Pancreas (tissue), 10 donors: ENCODE data around the gene DPYSL3. TPM values are rescaled to one million over a fixed set of nuclear protein-coding genes. Genes with fewer than 3 reads are reported as not detected.

ENCODE experiments used
- ATAC-seq, 4 donors: fragments of 200-7000 bp; cut with Tn5 transposase; one replicate each; pipeline versions ENCODE4 v1.8.0 to v1.9.1; 2020; ENCODE audit warnings: mild to moderate bottlenecking in 4 of 4, moderate library complexity in 4 of 4
- DNase-seq, 6 donors: peaks; one replicate each; pipeline ENCODE4 v3.0.0-alpha.2; 2020
- FAIRE-seq: peaks from 2 replicates; lab custom pipeline; 2012; peaks lifted over from hg19 to GRCh38; lab: Jason Lieb, UNC
- H3K27ac ChIP-seq, 4 donors: fragments of 200-600 bp; sonication (generic); 1 replicate in 3 of 4; 2 replicates in 1 of 4; pipeline versions ENCODE4 v1.5.0 to v1.8.0; 2020
- H3K27me3 ChIP-seq, 4 donors: fragments of 200-600 bp; one replicate each; pipeline ENCODE4 v1.8.0; 2021
- H3K36me3 ChIP-seq, 3 donors: fragments of 200-600 bp; sonication (generic) in 1 of 3; one replicate each; pipeline versions ENCODE4 v1.5.0 to v1.8.0; 2020 to 2021
- H3K4me1 ChIP-seq, 3 donors: fragments of 200-600 bp; one replicate each; pipeline ENCODE4 v1.8.0; 2021
- H3K4me3 ChIP-seq, 4 donors: fragments of 200-600 bp; sonication (generic) in 2 of 4; one replicate each; pipeline versions ENCODE4 v1.5.0 to v1.8.0; 2020 to 2021
- H3K9me3 ChIP-seq, 4 donors: fragments of 200-600 bp; one replicate each; pipeline ENCODE4 v1.8.0; 2021
- CTCF ChIP-seq, 4 donors: fragments of 200-600 bp; sonication (generic) in 3 of 4; IDR thresholded peaks; one replicate each; pipeline versions ENCODE4 v1.5.0 to v1.8.0; 2021; ENCODE audit warnings: antibody characterized with exemption in 4 of 4
- WGBS, 2 donors: extraction: QIAGEN DNeasy Blood & Tissue Kit; methylation state at CpG; one replicate each; pipeline ENCODE4 v1.1.7; 2013; 5-methylcytosine and 5-hydroxymethylcytosine counted together
- intact Hi-C, 3 donors: fragments of 100-400 bp; cut with DNase I; formaldehyde crosslinking; loops; one replicate each; pipeline versions ENCODE4 v1.11.1 to v1.14.2; 2022
- polyA plus RNA-seq, 2 donors: library from polyadenylated mRNA; stranded (reverse); fragments of 200-250 nt; gene quantifications; one replicate each; pipeline ENCODE4 v1.2.3, GENCODE V29; 2013
- total RNA-seq, 6 donors: library from RNA; stranded (reverse); fragmentation: NEBNext Ultra II Directional in 4 of 6; extraction: Animal tissue kit (Norgen Biotek cat#: 25700) in 4 of 6; gene quantifications; one replicate each; pipeline versions ENCODE4 v1.2.1 to v1.2.4, GENCODE V29; 2021 to 2023
- donor health status: healthy with polysubstance abuse.
- donor health status: DM: no; HTN: no; CAD: no; lungs with moderate emphysema.
- donor health status: DM: no; HTN: no; CAD: no.
- donor health status: control.
- donor health status: control.
- donor health status: Bipolar disorder and iron deficiency.
- donor health status: DM: yes; HTN: yes; CAD: no.
- donor health status: DM: no; HTN: no; CAD: no.
- donor health status: DM: no; HTN: no; CAD: no.
- donor health status: DM: yes; HTN: yes; CAD: no.

Gene DPYSL3
- total and polyA plus RNA-seq, 8 donors, result 1.7 to 18.4 (median 5.0) TPM

GRCh38 chr5:147432323-147432722, 77.5 kb downstream of the DPYSL3 start:
- DNase-seq, result no peak
- no peak for ATAC-seq
- Histone ChIP-seq H3K9me3 (no peaks in the 10 kb centered on the region), H3K36me3 (no peaks in the 10 kb centered on the region), H3K27me3 (no peaks in the 10 kb centered on the region), H3K4me1 (no peaks in the 10 kb centered on the region), H3K27ac (no peak overlapping the region), H3K4me3 (no peak overlapping the region)
- 30 to 39% methylated on average over 4 of the region's 4 CpGs for WGBS, 2 donors
- intact Hi-C loops, result no loop called here
- TF ChIP-seq CTCF (IDR thresholded peaks at IDR 0.05), result no peak
- FAIRE-seq, result no peak

GRCh38 chr5:147431586-147431985, 78.3 kb downstream of the DPYSL3 start:
- Histone ChIP-seq H3K9me3 (no peaks in the 10 kb centered on the region), H3K4me1 (no peaks in the 10 kb centered on the region), H3K4me3 (no peak overlapping the region), H3K27ac (no peak overlapping the region), H3K27me3 (no peaks in the 10 kb centered on the region), H3K36me3 (no peaks in the 10 kb centered on the region)
- DNase-seq (no peak), ATAC-seq (no peak), FAIRE-seq (no peak)
- WGBS, 2 donors, result 63 to 81% methylated on average over 3 of the region's 3 CpGs
- TF ChIP-seq CTCF (IDR thresholded peaks at IDR 0.05), result no peak
- intact Hi-C loops, result no loop called here

GRCh38 chr5:147430628-147431027, 79.2 kb downstream of the DPYSL3 start:
- no peak overlapping the region for H3K27ac ChIP-seq
- no peak for ATAC-seq
- H3K4me1 ChIP-seq, result no peaks in the 10 kb centered on the region
- H3K27me3 ChIP-seq, result no peaks in the 10 kb centered on the region
- WGBS, 2 donors, result 69 to 91% methylated on average over 2 of the region's 2 CpGs
- H3K9me3 ChIP-seq, result no peaks in the 10 kb centered on the region
- FAIRE-seq, result no peak
- no peak overlapping the region for H3K4me3 ChIP-seq
- DNase-seq, result no peak
- no peak for TF ChIP-seq CTCF (IDR thresholded peaks at IDR 0.05)
- no peaks in the 10 kb centered on the region for H3K36me3 ChIP-seq
- intact Hi-C loops, result no loop called here

GRCh38 chr5:147427521-147428401, 82.1 kb downstream of the DPYSL3 start:
- DNase-seq (no peak), ATAC-seq (peak in 1 of 4 donors; percentile 37), FAIRE-seq (no peak)
- H3K9me3 ChIP-seq, result no peaks in the 10 kb centered on the region
- no peaks in the 10 kb centered on the region for H3K27me3 ChIP-seq
- no peaks in the 10 kb centered on the region for H3K36me3 ChIP-seq
- WGBS, 2 donors, result 33 to 50% methylated on average over 1 of the region's 1 CpG
- intact Hi-C loops, result no loop called here
- no peak for TF ChIP-seq CTCF (IDR thresholded peaks at IDR 0.05)
- no peak overlapping the region for H3K27ac ChIP-seq
- H3K4me3 ChIP-seq, result no peak overlapping the region
- H3K4me1 ChIP-seq, result no peaks in the 10 kb centered on the region
